ENCODE results near the gene XDH.

Gene XDH

DNA sequence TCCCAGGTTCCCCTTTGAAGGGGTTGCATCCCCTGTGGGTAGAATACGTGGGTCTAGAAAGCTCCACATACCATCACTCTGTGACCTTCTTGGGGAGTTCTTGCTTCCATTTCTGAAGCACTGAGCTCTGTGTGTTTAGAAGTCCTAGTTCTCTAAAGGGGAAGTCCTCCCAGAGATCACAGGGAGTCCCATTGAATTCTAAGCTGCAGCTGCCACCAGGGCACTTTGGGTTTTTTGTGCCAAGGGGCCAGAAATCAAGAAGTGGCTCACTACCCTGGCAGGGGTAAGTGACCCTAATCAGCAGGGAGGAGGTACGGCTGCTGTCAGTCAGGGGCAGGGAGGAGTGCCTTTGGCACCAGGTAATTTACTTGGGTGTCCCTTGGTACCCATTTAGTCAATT is 109.7 kb downstream of the XDH start:
- ATAC-seq (replicated peaks; ENCODE audit: extremely low read depth, poor library complexity, severe bottlenecking) = no peak
- Mint-ChIP-seq H3K27me3 (peaks cover 28% of the 10 kb centered on the region), H3K9me3 (no peaks in the 10 kb centered on the region), H3K4me3 (no peak overlapping the region), H3K27ac (ENCODE audit: low read depth) (no peak overlapping the region), H3K4me1 (no peaks in the 10 kb centered on the region), H3K36me3 (ENCODE audit: insufficient read depth) (no peaks in the 10 kb centered on the region)
- no peak for DNase-seq (ENCODE audit: low spot score in 2 of 2)

DNA sequence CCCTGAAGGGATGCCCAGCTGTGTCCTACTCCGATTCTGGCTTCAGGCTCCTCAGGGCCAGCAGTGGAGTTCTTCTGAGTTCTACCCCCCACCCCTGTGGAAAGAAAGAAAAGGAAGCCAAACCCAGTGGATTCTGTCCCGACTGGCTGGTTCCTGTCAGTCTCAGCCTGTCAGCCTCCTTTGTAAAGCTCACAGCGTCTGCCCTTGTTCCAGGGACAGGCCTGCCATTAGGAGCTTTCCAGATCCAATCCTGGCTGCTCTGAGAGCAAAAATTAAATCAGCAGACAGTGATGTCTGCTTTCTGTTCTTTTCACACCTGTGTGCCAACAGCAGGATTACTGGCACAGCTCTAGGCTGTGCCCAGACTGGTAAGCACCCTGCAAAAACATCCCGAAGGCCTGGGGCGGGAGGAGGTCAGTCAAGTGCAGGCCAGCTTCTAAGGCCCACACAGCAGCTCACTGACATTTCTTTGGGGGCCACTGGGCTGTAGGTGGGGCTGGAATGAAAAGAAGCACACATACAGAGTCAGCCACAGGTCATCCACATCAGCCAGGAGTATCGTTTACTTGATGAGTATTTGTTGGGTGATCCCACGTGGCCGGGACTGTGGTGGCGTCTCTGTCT is 111.5 kb downstream of the XDH start:
- no peaks in the 10 kb centered on the region for H3K9me3 Mint-ChIP-seq
- no peaks in the 10 kb centered on the region for H3K36me3 Mint-ChIP-seq (ENCODE audit: insufficient read depth)
- no peaks in the 10 kb centered on the region for H3K4me1 Mint-ChIP-seq
- peaks cover 19% of the 10 kb centered on the region for H3K27me3 Mint-ChIP-seq
- DNase-seq (ENCODE audit: low spot score in 2 of 2) (no peak), ATAC-seq (replicated peaks; ENCODE audit: extremely low read depth, poor library complexity, severe bottlenecking) (no peak)
- H3K27ac Mint-ChIP-seq (ENCODE audit: low read depth) = no peak overlapping the region
- no peak overlapping the region for H3K4me3 Mint-ChIP-seq

DNA sequence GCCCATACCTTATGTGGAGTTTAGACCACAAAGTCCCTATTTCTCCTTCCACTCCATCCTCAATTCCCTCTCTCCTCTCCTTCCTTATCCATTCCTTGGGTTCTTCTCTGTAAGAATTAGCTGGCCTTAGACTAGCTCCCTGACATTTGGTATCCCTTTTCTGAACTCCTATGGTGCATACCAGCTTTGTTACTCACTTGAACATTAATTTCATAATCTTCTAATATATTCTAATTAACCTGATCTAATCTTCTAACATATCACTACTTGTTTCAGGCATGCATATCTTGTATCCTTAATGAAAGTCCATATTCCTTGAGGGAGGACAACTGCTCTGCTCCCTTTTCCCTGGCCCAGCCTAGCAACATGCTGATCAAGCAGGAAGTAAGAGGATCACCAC is 114.2 kb downstream of the XDH start:
- Mint-ChIP-seq H3K4me3 (no peak overlapping the region), H3K27me3 (peaks cover 9% of the 10 kb centered on the region), H3K27ac (ENCODE audit: low read depth) (no peak overlapping the region), H3K4me1 (no peaks in the 10 kb centered on the region), H3K36me3 (ENCODE audit: insufficient read depth) (peaks cover 2% of the 10 kb centered on the region), H3K9me3 (no peaks in the 10 kb centered on the region)
- ATAC-seq (replicated peaks; ENCODE audit: extremely low read depth, poor library complexity, severe bottlenecking) = no peak
- no peak for DNase-seq (ENCODE audit: low spot score in 2 of 2)

GRCh38 chr2:31299547-31299946 is 115.0 kb downstream of the XDH start:
- ATAC-seq (replicated peaks; ENCODE audit: extremely low read depth, poor library complexity, severe bottlenecking) = no peak

DNA sequence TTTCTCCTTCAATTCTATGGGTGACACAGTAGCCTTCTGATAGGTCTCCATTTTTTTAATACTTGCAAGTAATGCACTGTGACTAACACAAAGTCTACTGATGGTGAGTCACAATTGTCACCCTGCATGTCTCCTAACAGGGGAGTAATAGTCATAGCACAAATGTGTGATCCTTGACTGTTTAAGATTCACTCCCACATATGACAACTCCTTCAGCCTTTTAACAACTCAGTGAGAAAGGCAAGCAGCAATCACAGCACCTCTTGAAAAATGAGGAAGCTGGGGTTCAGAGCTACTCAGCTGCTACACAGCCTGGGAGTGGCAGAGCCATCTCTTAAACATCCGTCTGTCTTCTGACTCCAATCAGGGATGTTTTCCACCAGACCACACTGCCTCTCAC is 116.8 kb downstream of the XDH start:
- Mint-ChIP-seq H3K4me1 (no peaks in the 10 kb centered on the region), H3K27ac (ENCODE audit: low read depth) (no peak overlapping the region), H3K4me3 (no peak overlapping the region), H3K36me3 (ENCODE audit: insufficient read depth) (peaks cover 2% of the 10 kb centered on the region), H3K27me3 (peaks cover 9% of the 10 kb centered on the region), H3K9me3 (no peaks in the 10 kb centered on the region)
- ATAC-seq (replicated peaks; ENCODE audit: extremely low read depth, poor library complexity, severe bottlenecking) (no peak), DNase-seq (ENCODE audit: low spot score in 2 of 2) (no peak)

More at GRCh38 chr2:31299547-31299946, 115.0 kb downstream of the XDH start:
- peaks cover 2% of the 10 kb centered on the region for H3K36me3 Mint-ChIP-seq (ENCODE audit: insufficient read depth)
- no peaks in the 10 kb centered on the region for H3K4me1 Mint-ChIP-seq
- H3K4me3 Mint-ChIP-seq = no peak overlapping the region
- DNase-seq (ENCODE audit: low spot score in 2 of 2) = no peak
- H3K27ac Mint-ChIP-seq (ENCODE audit: low read depth) = no peak overlapping the region
- no peaks in the 10 kb centered on the region for H3K9me3 Mint-ChIP-seq
- H3K27me3 Mint-ChIP-seq = peaks cover 9% of the 10 kb centered on the region

- H3K27ac Mint-ChIP-seq (ENCODE audit: low read depth) = no peak overlapping the region
These were observed 117.8 kb downstream of the XDH start for GRCh38 chr2:31296641-31297287.

GRCh38 chr2:31294196-31294595 is 120.3 kb downstream of the XDH start:
- H3K9me3 Mint-ChIP-seq = no peaks in the 10 kb centered on the region
- no peak overlapping the region for H3K4me3 Mint-ChIP-seq
- DNase-seq (ENCODE audit: low spot score in 2 of 2) (no peak), ATAC-seq (replicated peaks; ENCODE audit: extremely low read depth, poor library complexity, severe bottlenecking) (no peak)
- peaks cover 9% of the 10 kb centered on the region for H3K27me3 Mint-ChIP-seq
- no peak overlapping the region for H3K27ac Mint-ChIP-seq (ENCODE audit: low read depth)
- H3K36me3 Mint-ChIP-seq (ENCODE audit: insufficient read depth) = peaks cover 2% of the 10 kb centered on the region
- no peaks in the 10 kb centered on the region for H3K4me1 Mint-ChIP-seq

More at GRCh38 chr2:31296641-31297287, 117.8 kb downstream of the XDH start:
- no peak overlapping the region for H3K4me3 Mint-ChIP-seq
- H3K9me3 Mint-ChIP-seq = no peaks in the 10 kb centered on the region
- peaks cover 9% of the 10 kb centered on the region for H3K27me3 Mint-ChIP-seq
- H3K4me1 Mint-ChIP-seq = no peaks in the 10 kb centered on the region
- H3K36me3 Mint-ChIP-seq (ENCODE audit: insufficient read depth) = peaks cover 2% of the 10 kb centered on the region
- ATAC-seq (replicated peaks; ENCODE audit: extremely low read depth, poor library complexity, severe bottlenecking) (no peak), DNase-seq (ENCODE audit: low spot score in 2 of 2) (no peak)

- H3K4me3 Mint-ChIP-seq = no peak overlapping the region
- no peaks in the 10 kb centered on the region for H3K36me3 Mint-ChIP-seq (ENCODE audit: insufficient read depth)
- no peak for DNase-seq (ENCODE audit: low spot score in 2 of 2)
- ATAC-seq (replicated peaks; ENCODE audit: extremely low read depth, poor library complexity, severe bottlenecking) = no peak
- no peaks in the 10 kb centered on the region for H3K27me3 Mint-ChIP-seq
- H3K9me3 Mint-ChIP-seq = no peaks in the 10 kb centered on the region
- H3K4me1 Mint-ChIP-seq = no peaks in the 10 kb centered on the region
- H3K27ac Mint-ChIP-seq (ENCODE audit: low read depth) = no peak overlapping the region
These were observed 126.9 kb downstream of the XDH start for GRCh38 chr2:31287654-31288053.

- ATAC-seq (replicated peaks; ENCODE audit: extremely low read depth, poor library complexity, severe bottlenecking) (no peak), DNase-seq (ENCODE audit: low spot score in 2 of 2) (no peak)
- H3K4me1 Mint-ChIP-seq = no peaks in the 10 kb centered on the region
- no peaks in the 10 kb centered on the region for H3K27me3 Mint-ChIP-seq
- no peaks in the 10 kb centered on the region for H3K9me3 Mint-ChIP-seq
- H3K4me3 Mint-ChIP-seq = no peak overlapping the region
- no peaks in the 10 kb centered on the region for H3K36me3 Mint-ChIP-seq (ENCODE audit: insufficient read depth)
- H3K27ac Mint-ChIP-seq (ENCODE audit: low read depth) = no peak overlapping the region
These were observed 127.5 kb downstream of the XDH start for GRCh38 chr2:31286961-31287550.

DNA sequence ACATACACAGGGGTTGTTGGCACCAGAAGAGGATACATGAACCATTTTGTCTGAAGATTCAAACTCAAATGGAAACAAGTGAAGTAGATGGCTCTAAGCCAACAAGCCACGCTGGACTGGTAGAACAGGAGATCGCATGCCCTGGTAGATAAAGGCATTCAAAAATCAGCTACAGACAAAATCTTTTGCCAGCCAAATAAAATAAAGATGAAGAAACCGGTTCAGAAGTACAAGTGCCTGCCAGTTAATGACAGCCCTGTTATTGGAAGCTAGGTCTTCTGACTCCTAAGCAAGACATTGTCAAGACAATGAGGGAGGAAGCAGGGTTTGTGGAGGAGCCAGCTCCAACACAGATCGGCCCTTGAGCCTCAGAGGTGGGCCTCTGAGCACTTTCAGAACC is 128.3 kb downstream of the XDH start:
- Mint-ChIP-seq H3K4me3 (no peak overlapping the region), H3K36me3 (ENCODE audit: insufficient read depth) (no peaks in the 10 kb centered on the region), H3K9me3 (no peaks in the 10 kb centered on the region), H3K27me3 (no peaks in the 10 kb centered on the region), H3K4me1 (no peaks in the 10 kb centered on the region), H3K27ac (ENCODE audit: low read depth) (no peak overlapping the region)
- ATAC-seq (replicated peaks; ENCODE audit: extremely low read depth, poor library complexity, severe bottlenecking) (no peak), DNase-seq (ENCODE audit: low spot score in 2 of 2) (no peak)
